Measurements from ENCODE around the gene SRSF12.

The SRSF12 gene

GRCh38 chr6:89098461-89098860 is 19.4 kb downstream of the SRSF12 start:
- no peak overlapping the region for H3K4me3 ChIP-seq (replicated peaks; ENCODE audit: low read depth, low read length)
- no peaks in the 10 kb centered on the region for H3K27me3 ChIP-seq (replicated peaks; ENCODE audit: control insufficient read depth, insufficient read depth, low read length)
- H3K36me3 ChIP-seq (ENCODE audit: control insufficient read depth, insufficient read depth, low read length): no peaks in the 10 kb centered on the region
- DNase-seq (ENCODE audit: extremely low read depth, insufficient read length): no peak
- TF ChIP-seq CTCF (IDR thresholded peaks at IDR 0.05; ENCODE audit: insufficient read depth, low read length, poor library complexity, severe bottlenecking): no peak

GRCh38 chr6:89087881-89088280 is 30.0 kb downstream of the SRSF12 start:
- H3K36me3 ChIP-seq (ENCODE audit: control insufficient read depth, insufficient read depth, low read length): peaks cover 6% of the 10 kb centered on the region
- H3K27me3 ChIP-seq (replicated peaks; ENCODE audit: control insufficient read depth, insufficient read depth, low read length): no peaks in the 10 kb centered on the region
- no peak for DNase-seq (ENCODE audit: extremely low read depth, insufficient read length)
- no peak overlapping the region for H3K4me3 ChIP-seq (replicated peaks; ENCODE audit: low read depth, low read length)
- TF ChIP-seq CTCF (IDR thresholded peaks at IDR 0.05; ENCODE audit: insufficient read depth, low read length, poor library complexity, severe bottlenecking): no peak

GRCh38 chr6:89085409-89086205 is 32.3 kb downstream of the SRSF12 start:
- peaks cover 6% of the 10 kb centered on the region for H3K36me3 ChIP-seq (ENCODE audit: control insufficient read depth, insufficient read depth, low read length)
- no peak for DNase-seq (ENCODE audit: extremely low read depth, insufficient read length)
- no peak for TF ChIP-seq CTCF (IDR thresholded peaks at IDR 0.05; ENCODE audit: insufficient read depth, low read length, poor library complexity, severe bottlenecking)
- no peaks in the 10 kb centered on the region for H3K27me3 ChIP-seq (replicated peaks; ENCODE audit: control insufficient read depth, insufficient read depth, low read length)
- H3K4me3 ChIP-seq (replicated peaks; ENCODE audit: low read depth, low read length): no peak overlapping the region

- Histone ChIP-seq H3K27me3 (replicated peaks; ENCODE audit: control insufficient read depth, insufficient read depth, low read length) (no peaks in the 10 kb centered on the region), H3K4me3 (replicated peaks; ENCODE audit: low read depth, low read length) (no peak overlapping the region), H3K36me3 (ENCODE audit: control insufficient read depth, insufficient read depth, low read length) (peaks cover 6% of the 10 kb centered on the region)
- TF ChIP-seq CTCF (IDR thresholded peaks at IDR 0.05; ENCODE audit: insufficient read depth, low read length, poor library complexity, severe bottlenecking): no peak
- DNase-seq (ENCODE audit: extremely low read depth, insufficient read length): no peak
Measured at GRCh38 chr6:89084954-89085353, 32.9 kb downstream of the SRSF12 start.

- no peak for DNase-seq (ENCODE audit: extremely low read depth, insufficient read length)
- Histone ChIP-seq H3K36me3 (ENCODE audit: control insufficient read depth, insufficient read depth, low read length) (peaks cover 6% of the 10 kb centered on the region), H3K27me3 (replicated peaks; ENCODE audit: control insufficient read depth, insufficient read depth, low read length) (no peaks in the 10 kb centered on the region), H3K4me3 (replicated peaks; ENCODE audit: low read depth, low read length) (no peak overlapping the region)
- no peak for TF ChIP-seq CTCF (IDR thresholded peaks at IDR 0.05; ENCODE audit: insufficient read depth, low read length, poor library complexity, severe bottlenecking)
Measured at GRCh38 chr6:89084542-89084941, 33.3 kb downstream of the SRSF12 start.

All from GM06990 (cell line).